SK-N-SH (cell line): ENCODE measurements around the gene RMDN2. TPM values are rescaled to one million over a fixed set of nuclear protein-coding genes. Genes with fewer than 3 reads are reported as not detected.

ENCODE experiments used
- CTCF ChIA-PET: fragments of 300-600, 350-600 bp; formaldehyde crosslinking; extraction: SDS; loops from one replicate; lab custom pipeline; 2021; lab: Yijun Ruan, JAX
- POLR2A ChIA-PET: fragments of 350-600 bp; sonication (Branson Sonifier 250); formaldehyde crosslinking; extraction: SDS; loops from one replicate; lab custom pipeline; 2020; ENCODE audit warnings: antibody characterized with exemption, inconsistent platforms; lab: Yijun Ruan, JAX
- DNase-seq: peaks from one replicate; pipeline ENCODE4 v3.0.0; 2012
- H2AFZ ChIP-seq: fragments of 200-600 bp; sonication (generic); 2 replicates; pipeline ENCODE4 v1.8.1; 2016; ENCODE audit warnings: antibody characterized with exemption, mild to moderate bottlenecking, low read depth
- H3F3A ChIP-seq: fragments of 200-600 bp; sonication (generic); replicated peaks from 2 replicates; pipeline ENCODE3; 2016; ENCODE audit warnings: antibody characterized with exemption, mild to moderate bottlenecking; ENCODE audit not compliant: insufficient read depth
- H3K27ac ChIP-seq, 2 experiments: fragments of 200-500 bp in 1 of 2; fragments of 200-600 bp in 1 of 2; sonication (Bioruptor generic) in 1 of 2; sonication (generic), shearing (Covaris generic) in 1 of 2; 2 replicates each; pipeline versions ENCODE4 v1.5.1 to v1.6.1; 2014 to 2016; ENCODE audit warnings: low read depth in 2 of 2, inconsistent platforms in 1 of 2, low read length in 1 of 2, mild to moderate bottlenecking in 1 of 2, mixed read lengths in 1 of 2
- H3K27me3 ChIP-seq: fragments of 200-600 bp; sonication (generic), shearing (Covaris generic); 2 replicates; pipeline ENCODE4 v1.6.1; 2016; ENCODE audit warnings: mixed run types; ENCODE audit not compliant: insufficient read depth
- H3K36me3 ChIP-seq, 2 experiments: fragments of 200-500 bp in 1 of 2; fragments of 200-600 bp in 1 of 2; sonication (Bioruptor generic) in 1 of 2; sonication (generic) in 1 of 2; replicated peaks in 1 of 2; 2 replicates each; pipeline versions ENCODE3 to v1.5.1; 2014 to 2016; ENCODE audit warnings: low read length in 1 of 2, mild to moderate bottlenecking in 1 of 2; ENCODE audit not compliant: insufficient read depth in 2 of 2, control insufficient read depth in 1 of 2
- H3K4me1 ChIP-seq, 2 experiments: fragments of 200-500 bp in 1 of 2; fragments of 200-600 bp in 1 of 2; sonication (Bioruptor generic) in 1 of 2; sonication (generic), shearing (Covaris generic) in 1 of 2; 2 replicates each; pipeline versions ENCODE4 v1.5.1 to v1.6.1; 2014 to 2016; ENCODE audit warnings: low read depth in 1 of 2, low read length in 1 of 2, mixed run types in 1 of 2; ENCODE audit not compliant: insufficient read depth in 2 of 2, control insufficient read depth in 1 of 2
- H3K4me2 ChIP-seq: fragments of 200-600 bp; sonication (generic), shearing (Covaris generic); 2 replicates; pipeline ENCODE4 v1.6.1; 2017; ENCODE audit warnings: mixed run types
- H3K4me3 ChIP-seq, 2 experiments: fragments of 200-500 bp in 1 of 2; fragments of 200-600 bp in 1 of 2; sonication (Bioruptor generic) in 1 of 2; sonication (generic), shearing (Covaris generic) in 1 of 2; 2 replicates each; pipeline versions ENCODE4 v1.5.1 to v1.8.1; 2014 to 2016; ENCODE audit warnings: low read depth in 2 of 2, inconsistent platforms in 1 of 2, low read length in 1 of 2, mild to moderate bottlenecking in 1 of 2, mixed read lengths in 1 of 2, moderate library complexity in 1 of 2
- H3K79me2 ChIP-seq: fragments of 200-600 bp; sonication (generic); 2 replicates; pipeline ENCODE4 v1.8.1; 2017; ENCODE audit warnings: mild to moderate bottlenecking; ENCODE audit not compliant: insufficient read depth
- H3K9ac ChIP-seq: fragments of 200-600 bp; sonication (generic); 2 replicates; pipeline ENCODE4 v1.6.1; 2017; ENCODE audit warnings: mixed run types
- H3K9me2 ChIP-seq: fragments of 200-600 bp; sonication (generic); 2 replicates; pipeline ENCODE4 v1.6.1; 2017; ENCODE audit warnings: mixed run types
- H3K9me3 ChIP-seq: fragments of 200-600 bp; sonication (generic); 2 replicates; pipeline ENCODE4 v1.6.1; 2017; ENCODE audit warnings: mixed run types, mild to moderate bottlenecking, moderate library complexity
- H4K20me1 ChIP-seq: fragments of 200-600 bp; sonication (generic); 2 replicates; pipeline ENCODE4 v1.6.1; 2017; ENCODE audit warnings: mild to moderate bottlenecking, mixed run types; ENCODE audit not compliant: insufficient read depth
- ELF1 ChIP-seq: IDR thresholded peaks from 2 replicates; pipeline ENCODE4 v1.4.0; 2012
- FOXM1 ChIP-seq: IDR thresholded peaks from 2 replicates; pipeline ENCODE4 v1.4.0; 2012; ENCODE audit warnings: low read depth, mild to moderate bottlenecking
- GATA2 ChIP-seq: sonication (generic); formaldehyde crosslinking; IDR thresholded peaks from 2 replicates; pipeline ENCODE4 v1.5.0; 2020; ENCODE audit warnings: mild to moderate bottlenecking, missing genetic modification reagents
- IRF3 ChIP-seq: fragments of 150-350 bp; IDR thresholded peaks from 2 replicates; pipeline ENCODE4 v1.6.1; 2016; ENCODE audit warnings: mild to moderate bottlenecking, low read depth, low read length
- JUND ChIP-seq: IDR thresholded peaks from 2 replicates; pipeline ENCODE4 v1.4.0; 2012
- MEF2A ChIP-seq: IDR thresholded peaks from 2 replicates; pipeline ENCODE4 v1.4.0; 2012; ENCODE audit warnings: low read depth, borderline replicate concordance
- NFIC ChIP-seq: IDR thresholded peaks from 2 replicates; pipeline ENCODE4 v1.4.0; 2012; ENCODE audit warnings: borderline replicate concordance
- POLR2AphosphoS5 ChIP-seq: IDR thresholded peaks from 2 replicates; pipeline ENCODE4 v1.6.1; 2012; ENCODE audit warnings: low read depth, low read length
- REST ChIP-seq: IDR thresholded peaks from 2 replicates; pipeline ENCODE4 v1.6.1; 2012; ENCODE audit warnings: mild to moderate bottlenecking, low read depth, low read length, moderate library complexity
- RFX5 ChIP-seq: IDR thresholded peaks from 2 replicates; pipeline ENCODE4 v1.6.1; 2012; ENCODE audit warnings: mild to moderate bottlenecking, improper control_type of control experiment, low read length
- SMC3 ChIP-seq: IDR thresholded peaks from 2 replicates; pipeline ENCODE4 v1.6.1; 2012; ENCODE audit warnings: low read depth, low read length, improper control_type of control experiment
- TCF12 ChIP-seq: IDR thresholded peaks from 2 replicates; pipeline ENCODE4 v1.4.0; 2012
- TEAD4 ChIP-seq: IDR thresholded peaks from 2 replicates; pipeline ENCODE4 v1.4.0; 2012; ENCODE audit warnings: mild to moderate bottlenecking, borderline replicate concordance; ENCODE audit not compliant: insufficient read depth
- USF1 ChIP-seq: IDR thresholded peaks from 2 replicates; pipeline ENCODE4 v1.4.0; 2012; ENCODE audit warnings: low read depth, borderline replicate concordance
- ZBTB33 ChIP-seq: IDR thresholded peaks from 2 replicates; pipeline ENCODE4 v1.4.0; 2012; ENCODE audit warnings: low read depth, borderline replicate concordance
- WGBS: methylation state at CpG from one replicate; pipeline ENCODE4 v1.1.6; 2017; ENCODE audit warnings: low lambda C conversion rate; 5-methylcytosine and 5-hydroxymethylcytosine counted together
- polyA plus RNA-seq, 3 experiments: library from polyadenylated mRNA; depleted of rRNA; stranded (reverse); fragments of >200 nt; gene quantifications; 2 replicates each; pipeline ENCODE4 v1.2.3, GENCODE V29; 2012

The RMDN2 gene
- polyA plus RNA-seq, 1 of the 3 experiments (the other 2 are of a cell fraction), result 7.3 TPM

GRCh38 chr2:37902991-37903390 is 22.1 kb upstream of the RMDN2 start (continued):
- no peak for TF ChIP-seq REST

- no peaks in the 10 kb centered on the region for H3K36me3 ChIP-seq
- TF ChIP-seq JUND (no peak), TEAD4 (no peak), ZBTB33 (no peak), GATA2 (CRISPR knock-in tag) (no peak), TCF12 (no peak), ELF1 (no peak), SMC3 (no peak), USF1 (no peak), RFX5 (no peak), MEF2A (no peak), IRF3 (no peak), FOXM1 (no peak), NFIC (no peak), POLR2AphosphoS5 (no peak)
- TF ChIP-seq, all 33 proteins: peak for 0
- H2AFZ ChIP-seq, result no peak overlapping the region
- no peak overlapping the region for H3K9ac ChIP-seq
- H3K4me1 ChIP-seq, result no peaks in the 10 kb centered on the region
- WGBS, result 85% methylated on average over 3 of the region's 3 CpGs
- ChIA-PET POLR2A (no interaction called here), CTCF (interaction anchor here (1.3 kb wide), 2 partner anchors 10 to 508 kb away, joined by 3 to 6 read pairs; no protein-coding TSS in a partner anchor)
- no peaks in the 10 kb centered on the region for H3K79me2 ChIP-seq
- no peaks in the 10 kb centered on the region for H3K9me3 ChIP-seq
- no peak overlapping the region for H3K27ac ChIP-seq
- H3K4me3 ChIP-seq, result no peak overlapping the region
- no peaks in the 10 kb centered on the region for H3K27me3 ChIP-seq
- no peaks in the 10 kb centered on the region for H3K9me2 ChIP-seq
- no peaks in the 10 kb centered on the region for H4K20me1 ChIP-seq
- no peak for DNase-seq
- no peak overlapping the region for H3K4me2 ChIP-seq
- no peaks in the 10 kb centered on the region for H3F3A ChIP-seq
Measured at GRCh38 chr2:37904425-37904824, 20.7 kb upstream of the RMDN2 start.
